ENCODE results near the gene ATP6V0A4.

DNA sequence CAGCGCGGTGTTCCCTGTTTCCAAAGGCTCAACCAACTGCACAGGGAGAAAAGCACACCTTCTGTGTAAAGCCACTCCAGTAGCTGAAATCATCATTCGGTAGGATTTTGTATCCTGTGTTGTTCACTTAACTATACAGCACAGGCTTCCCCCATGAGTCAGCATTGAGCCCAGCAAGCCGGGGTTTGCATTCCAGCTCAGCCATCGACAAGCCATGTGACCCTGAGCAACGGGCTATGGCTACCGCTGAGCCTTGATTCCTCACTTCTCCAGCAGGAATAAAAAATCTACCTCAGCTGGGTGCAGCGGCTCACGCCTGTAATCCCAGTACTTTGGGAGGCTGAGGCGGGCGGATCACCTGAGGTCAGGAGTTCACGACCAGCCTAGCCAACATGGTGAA is 44.1 kb upstream of the ATP6V0A4 start:
- no peak for TF ChIP-seq POLR2A (IDR thresholded peaks at IDR 0.05)
- TF ChIP-seq, protein P1, sequence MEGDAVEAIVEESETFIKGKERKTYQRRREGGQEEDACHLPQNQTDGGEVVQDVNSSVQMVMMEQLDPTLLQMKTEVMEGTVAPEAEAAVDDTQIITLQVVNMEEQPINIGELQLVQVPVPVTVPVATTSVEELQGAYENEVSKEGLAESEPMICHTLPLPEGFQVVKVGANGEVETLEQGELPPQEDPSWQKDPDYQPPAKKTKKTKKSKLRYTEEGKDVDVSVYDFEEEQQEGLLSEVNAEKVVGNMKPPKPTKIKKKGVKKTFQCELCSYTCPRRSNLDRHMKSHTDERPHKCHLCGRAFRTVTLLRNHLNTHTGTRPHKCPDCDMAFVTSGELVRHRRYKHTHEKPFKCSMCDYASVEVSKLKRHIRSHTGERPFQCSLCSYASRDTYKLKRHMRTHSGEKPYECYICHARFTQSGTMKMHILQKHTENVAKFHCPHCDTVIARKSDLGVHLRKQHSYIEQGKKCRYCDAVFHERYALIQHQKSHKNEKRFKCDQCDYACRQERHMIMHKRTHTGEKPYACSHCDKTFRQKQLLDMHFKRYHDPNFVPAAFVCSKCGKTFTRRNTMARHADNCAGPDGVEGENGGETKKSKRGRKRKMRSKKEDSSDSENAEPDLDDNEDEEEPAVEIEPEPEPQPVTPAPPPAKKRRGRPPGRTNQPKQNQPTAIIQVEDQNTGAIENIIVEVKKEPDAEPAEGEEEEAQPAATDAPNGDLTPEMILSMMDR (IDR thresholded peaks at IDR 0.05): no peak
